Activated CD8-positive, alpha-beta memory T cell treated with anti-CD3 and anti-CD28 coated beads for 24 hours (primary cell): ENCODE measurements around the gene NWD2.
"Not testable (repeated sequence)": the region's sequence is repeated elsewhere in the genome, so short reads cannot be mapped to it uniquely, and the experiment has no call there.

Experiments
- DNase-seq: peaks from one replicate; pipeline ENCODE4 v3.0.0-alpha.2; 2020

The NWD2 gene

GRCh38 chr4:37244583-37245390 is at the start of gene NWD2:
Gene NWD2 (plus strand): TSS chr4:37244743. CDS start chr4:37245068, 325 bp downstream.
- no peak for DNase-seq

- no peak for DNase-seq
These were observed 46.6 kb upstream of the NWD2 start for GRCh38 chr4:37197899-37198298.

- not testable (repeated sequence) for DNase-seq
These were observed 39.8 kb upstream of the NWD2 start for GRCh38 chr4:37204740-37205139.

GRCh38 chr4:37216209-37216608 is 28.3 kb upstream of the NWD2 start:
- no peak for DNase-seq

GRCh38 chr4:37219242-37219641 is 25.3 kb upstream of the NWD2 start:
- DNase-seq, result no peak

- no peak for DNase-seq
These were observed 24.6 kb upstream of the NWD2 start for GRCh38 chr4:37219990-37220389.

- DNase-seq, result no peak
These were observed 23.9 kb upstream of the NWD2 start for GRCh38 chr4:37220685-37221084.

GRCh38 chr4:37223732-37224131 is 20.8 kb upstream of the NWD2 start:
- no peak for DNase-seq

- DNase-seq, result no peak
These were observed 19.7 kb upstream of the NWD2 start for GRCh38 chr4:37224854-37225253.

- no peak for DNase-seq
These were observed 18.8 kb upstream of the NWD2 start for GRCh38 chr4:37225778-37226177.

- DNase-seq, result no peak
These were observed 12.2 kb upstream of the NWD2 start for GRCh38 chr4:37232315-37232714.

- DNase-seq, result no peak
These were observed 8.4 kb upstream of the NWD2 start for GRCh38 chr4:37236165-37236564.

GRCh38 chr4:37241647-37242046 is 2.9 kb upstream of the NWD2 start:
- no peak for DNase-seq

- DNase-seq, result no peak
These were observed 1.5 kb upstream of the NWD2 start for GRCh38 chr4:37243051-37243450.

GRCh38 chr4:37243722-37244582 is 591 bp upstream of the NWD2 start:
- DNase-seq, result no peak

GRCh38 chr4:37245391-37245954 is 930 bp downstream of the NWD2 start:
- no peak for DNase-seq

GRCh38 chr4:37246891-37247290 is 2.3 kb downstream of the NWD2 start:
- DNase-seq, result no peak

- DNase-seq, result no peak
These were observed 13.7 kb downstream of the NWD2 start for GRCh38 chr4:37258221-37258620.

- DNase-seq, result no peak
These were observed 23.8 kb downstream of the NWD2 start for GRCh38 chr4:37268319-37268718.

- DNase-seq, result no peak
These were observed 34.6 kb downstream of the NWD2 start for GRCh38 chr4:37279121-37279520.

- no peak for DNase-seq
These were observed 35.5 kb downstream of the NWD2 start for GRCh38 chr4:37279894-37280592.

GRCh38 chr4:37299468-37299867 is 54.9 kb downstream of the NWD2 start:
- no peak for DNase-seq

GRCh38 chr4:37304612-37305011 is 60.1 kb downstream of the NWD2 start:
- DNase-seq, result no peak
